Lower leg skin (tissue), 4 donors: Measurements from ENCODE around the gene PPP1R18. TPM values are rescaled to one million over a fixed set of nuclear protein-coding genes. Genes with fewer than 3 reads are reported as not detected.

ENCODE experiments used
- DNase-seq, 2 donors: peaks; one replicate each; pipeline ENCODE4 v3.0.0-alpha.2; 2019; ENCODE audit warnings: low spot score in 2 of 2
- H3K4me3 ChIP-seq: fragments of 200-600 bp; sonication (generic); 2 replicates; pipeline ENCODE4 v1.5.1; 2017; ENCODE audit warnings: mild to moderate bottlenecking, low read depth; ENCODE audit not compliant: poor library complexity, severe bottlenecking
- POLR2A ChIP-seq, 2 donors: fragments of 450-650 bp; IDR thresholded peaks; one replicate each; pipeline ENCODE4 v1.6.1; 2016 to 2017; ENCODE audit warnings: antibody characterized with exemption in 2 of 2, mild to moderate bottlenecking in 1 of 2, moderate library complexity in 1 of 2
- WGBS, 2 donors: methylation state at CpG; one replicate each; pipeline ENCODE4 v1.1.5; 2018; 5-methylcytosine and 5-hydroxymethylcytosine counted together
- intact Hi-C: fragments of 100-400 bp; cut with DNase I; formaldehyde crosslinking; loops from one replicate; pipeline ENCODE4 v1.15.0; 2023; ENCODE audit warnings: low total_unique reads
- total RNA-seq, 4 donors: library from RNA; depleted of rRNA; stranded (reverse); fragments of >200 nt; gene quantifications; one replicate each; pipeline ENCODE4 v1.1.0, GENCODE V29; 2016
- TF ChIP-seq, protein P1 (sequence below), 3 donors: fragments of 450-650 bp; IDR thresholded peaks; one replicate each; pipeline ENCODE4 v1.5.1; 2016; ENCODE audit warnings: antibody characterized with exemption in 3 of 3, mild to moderate bottlenecking in 3 of 3, moderate library complexity in 2 of 3

PPP1R18 gene, protein sequence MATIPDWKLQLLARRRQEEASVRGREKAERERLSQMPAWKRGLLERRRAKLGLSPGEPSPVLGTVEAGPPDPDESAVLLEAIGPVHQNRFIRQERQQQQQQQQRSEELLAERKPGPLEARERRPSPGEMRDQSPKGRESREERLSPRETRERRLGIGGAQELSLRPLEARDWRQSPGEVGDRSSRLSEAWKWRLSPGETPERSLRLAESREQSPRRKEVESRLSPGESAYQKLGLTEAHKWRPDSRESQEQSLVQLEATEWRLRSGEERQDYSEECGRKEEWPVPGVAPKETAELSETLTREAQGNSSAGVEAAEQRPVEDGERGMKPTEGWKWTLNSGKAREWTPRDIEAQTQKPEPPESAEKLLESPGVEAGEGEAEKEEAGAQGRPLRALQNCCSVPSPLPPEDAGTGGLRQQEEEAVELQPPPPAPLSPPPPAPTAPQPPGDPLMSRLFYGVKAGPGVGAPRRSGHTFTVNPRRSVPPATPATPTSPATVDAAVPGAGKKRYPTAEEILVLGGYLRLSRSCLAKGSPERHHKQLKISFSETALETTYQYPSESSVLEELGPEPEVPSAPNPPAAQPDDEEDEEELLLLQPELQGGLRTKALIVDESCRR
- 10 to 100 TPM; 23.6 to 34.1 (median 27.3) TPM for total RNA-seq

DNA sequence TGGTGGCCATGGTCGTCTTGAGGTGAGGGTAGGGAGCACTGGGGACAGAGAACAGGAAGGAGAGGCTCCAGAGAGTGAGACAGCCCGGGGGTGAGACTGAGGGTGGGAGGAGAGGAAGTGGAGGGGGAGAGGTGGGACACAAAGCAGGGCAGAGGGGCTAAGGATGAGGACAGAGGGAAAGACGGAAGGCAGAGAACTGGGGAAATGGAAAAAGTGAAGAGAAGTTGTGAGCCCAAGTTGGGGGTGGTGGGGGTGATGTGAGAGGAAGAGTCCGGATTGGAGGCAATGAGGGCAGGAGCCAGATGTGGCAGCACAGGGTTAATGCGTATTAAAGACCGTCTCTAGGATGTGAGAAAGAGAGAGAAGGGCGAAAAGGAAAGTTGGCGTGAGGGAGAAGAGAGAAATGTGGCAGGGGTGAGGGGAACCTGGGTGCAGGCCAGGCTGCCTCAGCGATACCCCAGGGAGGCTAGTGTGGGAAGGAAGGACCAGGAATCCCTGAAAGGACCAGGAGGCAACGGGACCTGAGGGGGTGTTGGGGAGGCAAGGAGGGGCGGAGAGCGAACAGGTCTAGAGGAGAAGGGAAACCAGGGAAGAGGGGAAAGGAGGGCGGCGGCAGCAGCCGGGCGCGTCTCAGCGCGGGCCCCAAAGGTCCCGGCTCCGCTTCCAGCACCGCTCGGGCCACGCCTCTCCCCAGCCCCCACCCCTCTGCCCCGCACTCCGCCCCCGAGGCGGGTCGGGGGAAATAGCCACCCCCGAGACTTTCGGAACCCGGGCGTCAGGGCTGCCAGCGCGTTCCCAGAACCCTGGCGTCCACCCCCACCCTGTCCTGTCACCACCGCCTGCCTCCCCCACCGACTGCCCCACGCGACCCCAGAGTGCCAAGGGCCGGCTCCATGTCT is at the start of gene PPP1R18:
PPP1R18 (minus strand) TSS at position 637 of the 899 bp plus-strand sequence; CDS start at position 10, 627 bp downstream.
- 0 to 2% methylated on average over 27 to 31 of the region's 41 CpGs for WGBS, 2 donors
- intact Hi-C loops, result no loop called here
- no peak for TF ChIP-seq POLR2A (IDR thresholded peaks at IDR 0.05)
- TF ChIP-seq, protein P1, sequence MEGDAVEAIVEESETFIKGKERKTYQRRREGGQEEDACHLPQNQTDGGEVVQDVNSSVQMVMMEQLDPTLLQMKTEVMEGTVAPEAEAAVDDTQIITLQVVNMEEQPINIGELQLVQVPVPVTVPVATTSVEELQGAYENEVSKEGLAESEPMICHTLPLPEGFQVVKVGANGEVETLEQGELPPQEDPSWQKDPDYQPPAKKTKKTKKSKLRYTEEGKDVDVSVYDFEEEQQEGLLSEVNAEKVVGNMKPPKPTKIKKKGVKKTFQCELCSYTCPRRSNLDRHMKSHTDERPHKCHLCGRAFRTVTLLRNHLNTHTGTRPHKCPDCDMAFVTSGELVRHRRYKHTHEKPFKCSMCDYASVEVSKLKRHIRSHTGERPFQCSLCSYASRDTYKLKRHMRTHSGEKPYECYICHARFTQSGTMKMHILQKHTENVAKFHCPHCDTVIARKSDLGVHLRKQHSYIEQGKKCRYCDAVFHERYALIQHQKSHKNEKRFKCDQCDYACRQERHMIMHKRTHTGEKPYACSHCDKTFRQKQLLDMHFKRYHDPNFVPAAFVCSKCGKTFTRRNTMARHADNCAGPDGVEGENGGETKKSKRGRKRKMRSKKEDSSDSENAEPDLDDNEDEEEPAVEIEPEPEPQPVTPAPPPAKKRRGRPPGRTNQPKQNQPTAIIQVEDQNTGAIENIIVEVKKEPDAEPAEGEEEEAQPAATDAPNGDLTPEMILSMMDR (IDR thresholded peaks at IDR 0.05), result no peak
- DNase-seq, result peak; percentile 79 to 97
- H3K4me3 ChIP-seq, result peak within 1 kb of the TSS; percentile 76

DNA sequence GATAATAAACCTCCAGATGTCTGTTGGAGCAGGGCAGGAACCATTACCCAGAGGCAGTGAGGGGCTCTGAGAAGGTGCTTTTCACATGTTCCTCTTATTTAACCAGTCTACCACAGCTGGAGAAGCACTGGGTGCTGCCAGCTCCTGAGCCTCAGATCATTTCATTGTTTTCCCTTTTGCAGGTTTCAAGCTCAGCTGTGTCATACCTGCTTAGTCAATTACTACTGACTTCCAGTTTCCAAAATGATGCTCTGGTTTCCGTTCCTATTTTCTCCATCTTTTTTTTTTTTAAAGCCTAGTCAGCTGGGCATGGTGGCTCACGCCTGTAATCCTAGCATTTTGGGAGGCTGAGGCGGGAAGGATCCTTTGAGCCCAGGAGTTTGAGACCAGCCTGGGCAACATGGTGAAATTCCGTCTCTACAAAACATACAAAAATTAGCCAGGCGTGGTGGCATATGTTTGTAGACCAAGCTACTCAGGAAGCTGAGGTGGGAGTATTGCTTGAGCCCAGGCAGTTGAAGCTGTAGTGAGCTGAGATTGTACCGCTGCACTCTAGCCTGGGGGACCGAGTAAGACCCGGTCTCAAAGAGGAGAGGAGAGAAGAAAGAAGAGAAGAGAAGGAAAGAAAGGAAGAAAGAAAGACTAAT is 49.3 kb upstream of the PPP1R18 start:
- H3K4me3 ChIP-seq, result no peak overlapping the region
- TF ChIP-seq POLR2A (IDR thresholded peaks at IDR 0.05), result no peak
- TF ChIP-seq, protein P1 (IDR thresholded peaks at IDR 0.05), result no peak
- intact Hi-C loops, result no loop called here
- DNase-seq, result no peak
- 80 to 88% methylated on average over 8 of the region's 8 CpGs for WGBS, 2 donors

DNA sequence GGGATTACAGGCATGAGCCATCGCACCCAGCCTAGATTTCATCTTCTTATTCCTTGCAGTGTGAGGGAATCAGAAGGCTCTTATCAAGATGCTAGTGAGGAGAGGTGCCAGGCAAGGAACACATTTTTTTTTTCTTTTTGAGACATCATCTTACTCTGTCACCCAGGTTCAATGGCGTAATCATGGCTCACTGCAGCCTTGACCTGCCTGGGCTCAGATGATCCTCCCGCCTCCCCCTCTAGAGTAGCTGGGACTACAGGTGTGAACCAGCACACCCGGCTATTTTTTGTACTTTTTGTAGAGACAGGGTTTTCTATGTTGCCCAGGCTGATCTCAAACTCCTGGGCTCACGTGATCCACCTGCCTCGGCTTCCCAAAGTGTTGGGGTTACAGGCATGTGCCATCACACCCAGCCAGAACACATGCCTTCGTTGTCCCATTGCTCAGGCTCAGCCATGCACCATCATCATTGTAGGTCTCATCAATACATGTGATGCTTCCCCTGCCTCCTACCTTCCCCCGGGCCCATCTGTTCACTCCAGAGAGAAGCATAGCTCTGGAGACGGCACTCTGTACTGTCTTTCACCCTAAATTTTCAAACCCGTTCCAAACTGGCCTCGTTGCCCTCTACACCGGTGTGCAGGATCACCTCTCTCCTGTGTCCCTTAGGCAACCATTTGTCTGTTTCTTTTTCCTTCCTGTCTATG is 45.9 kb upstream of the PPP1R18 start:
- WGBS, 2 donors, result 92% methylated on average over 12 of the region's 12 CpGs
- TF ChIP-seq, protein P1 (IDR thresholded peaks at IDR 0.05), result no peak
- no peak for TF ChIP-seq POLR2A (IDR thresholded peaks at IDR 0.05)
- H3K4me3 ChIP-seq, result no peak overlapping the region
- intact Hi-C loops, result no loop called here
- no peak for DNase-seq

DNA sequence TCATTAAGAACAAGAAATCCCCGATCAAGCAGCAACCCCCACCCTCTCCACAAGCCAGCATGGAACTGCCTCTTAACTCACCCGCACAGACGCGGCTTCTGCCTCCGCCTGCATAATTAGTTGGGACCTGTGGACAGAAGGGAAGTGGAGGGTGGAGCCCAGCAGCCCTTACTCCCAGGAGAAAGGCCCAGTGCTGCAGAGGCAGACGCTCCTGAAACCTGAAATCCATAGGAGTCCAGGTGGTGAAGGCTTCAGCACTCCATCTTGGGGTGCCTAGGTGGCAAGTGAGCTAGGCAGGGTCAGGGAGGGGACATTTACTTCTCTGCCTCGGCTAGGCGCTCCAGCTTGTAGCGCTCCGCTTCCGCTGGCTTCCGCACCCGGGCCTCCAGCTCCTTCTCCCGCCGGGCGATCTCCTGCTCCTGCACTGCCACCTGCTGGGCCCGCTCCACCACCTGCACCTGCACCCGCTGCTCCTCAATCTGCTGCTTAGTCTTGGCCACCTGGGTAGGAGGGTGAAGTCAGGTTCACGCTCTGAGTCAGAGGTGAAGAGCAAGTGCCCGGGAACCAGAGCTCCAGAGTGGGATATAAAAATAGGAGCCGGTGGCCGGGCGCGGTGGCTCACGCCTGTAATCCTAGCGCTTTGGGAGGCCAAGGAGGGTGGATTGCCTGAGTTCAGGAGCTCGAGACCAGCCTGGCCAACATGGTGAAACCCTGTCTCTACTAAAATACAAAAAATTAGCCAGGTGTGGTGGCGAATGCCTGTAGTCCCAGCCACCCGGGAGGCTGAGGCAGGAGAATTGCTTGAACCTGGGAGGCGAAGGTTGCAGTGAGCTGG is 44.4 kb upstream of the PPP1R18 start:
- TF ChIP-seq, protein P1 (IDR thresholded peaks at IDR 0.05), result no peak
- no peak for TF ChIP-seq POLR2A (IDR thresholded peaks at IDR 0.05)
- H3K4me3 ChIP-seq, result no peak overlapping the region
- intact Hi-C loops, result no loop called here
- DNase-seq, result peak; percentile 65 to 95
- 36 to 60% methylated on average over 30 of the region's 30 CpGs for WGBS, 2 donors
